ENCODE data around the gene D2HGDH. TPM values are rescaled to one million over a fixed set of nuclear protein-coding genes. Genes with fewer than 3 reads are reported as not detected.

The D2HGDH gene
- total RNA-seq, 1 donor from 2014 or later: 10.0 TPM

GRCh38 chr2:241808051-241808720 lies 73.8 kb downstream of the D2HGDH start:
- H2AFZ ChIP-seq (ENCODE audit: low read depth, low read length): no peak overlapping the region
- no peaks in the 10 kb centered on the region for H3K36me3 ChIP-seq (ENCODE audit: insufficient read depth, low read length)
- no peaks in the 10 kb centered on the region for H3K36me3 Mint-ChIP-seq (ENCODE audit: low read depth, unreplicated experiment)
- H3K79me2 ChIP-seq (ENCODE audit: insufficient read depth, low read length): no peaks in the 10 kb centered on the region
- H3K9me3 Mint-ChIP-seq (ENCODE audit: unreplicated experiment): no peaks in the 10 kb centered on the region
- no peak overlapping the region for H3K27ac ChIP-seq (ENCODE audit: low read depth, low read length)
- H3K4me2 ChIP-seq (ENCODE audit: low read length): no peak overlapping the region
- no peak overlapping the region for H3K4me3 Mint-ChIP-seq (ENCODE audit: unreplicated experiment)
- H3K4me1 ChIP-seq (ENCODE audit: insufficient read depth, low read length): peaks cover 16% of the 10 kb centered on the region
- peaks cover 4% of the 10 kb centered on the region for H3K27me3 ChIP-seq (ENCODE audit: insufficient read depth, low read length)
- peaks cover 2% of the 10 kb centered on the region for H3K27me3 Mint-ChIP-seq (ENCODE audit: low read depth, unreplicated experiment)
- H3K9ac ChIP-seq (ENCODE audit: low read length): no peak overlapping the region
- H3K9me3 ChIP-seq (ENCODE audit: insufficient read depth, low read depth, low read length): no peaks in the 10 kb centered on the region
- H4K20me1 ChIP-seq (ENCODE audit: insufficient read depth, low read length): no peaks in the 10 kb centered on the region
- FAIRE-seq: no peak
- H3K4me3 ChIP-seq (ENCODE audit: insufficient read depth, low read depth, low read length): no peak overlapping the region
- no peak for DNase-seq (ENCODE audit: low read depth)
- H3K4me1 Mint-ChIP-seq (ENCODE audit: low read depth, unreplicated experiment): peaks cover 6% of the 10 kb centered on the region
- TF ChIP-seq EZH2 (IDR thresholded peaks at IDR 0.05; ENCODE audit: insufficient read depth, low read length) (no peak), CTCF (IDR thresholded peaks at IDR 0.05; ENCODE audit: insufficient read depth, low read depth, low read length) (no peak)
- peak overlapping the region; percentile 80 for H3K27ac Mint-ChIP-seq (ENCODE audit: unreplicated experiment)

- no peaks in the 10 kb centered on the region for H3K27me3 Mint-ChIP-seq (ENCODE audit: low read depth, unreplicated experiment)
- no peak for TF ChIP-seq CTCF (IDR thresholded peaks at IDR 0.05; ENCODE audit: insufficient read depth, low read depth, low read length)
- TF ChIP-seq EZH2 (IDR thresholded peaks at IDR 0.05; ENCODE audit: insufficient read depth, low read length): no peak
- H3K9me3 ChIP-seq (ENCODE audit: insufficient read depth, low read depth, low read length): no peaks in the 10 kb centered on the region
- no peak within 1 kb of the TSS for H2AFZ ChIP-seq (ENCODE audit: low read depth, low read length)
- H3K27ac ChIP-seq (ENCODE audit: low read depth, low read length): no peak within 1 kb of the TSS
- H3K4me3 ChIP-seq (ENCODE audit: insufficient read depth, low read depth, low read length): no peak within 1 kb of the TSS
- H3K9ac ChIP-seq (ENCODE audit: low read length): no peak within 1 kb of the TSS
- peaks cover 4% of the 10 kb centered on the region for H3K27me3 ChIP-seq (ENCODE audit: insufficient read depth, low read length)
- H4K20me1 ChIP-seq (ENCODE audit: insufficient read depth, low read length): no peaks in the 10 kb centered on the region
- H3K4me2 ChIP-seq (ENCODE audit: low read length): no peak within 1 kb of the TSS
- FAIRE-seq (no peak), DNase-seq (ENCODE audit: low read depth) (no peak)
- H3K4me1 ChIP-seq (ENCODE audit: insufficient read depth, low read length): peaks cover 9% of the 10 kb centered on the region
- H3K36me3 ChIP-seq (ENCODE audit: insufficient read depth, low read length): no peaks in the 10 kb centered on the region
- H3K36me3 Mint-ChIP-seq (ENCODE audit: low read depth, unreplicated experiment): no peaks in the 10 kb centered on the region
- H3K4me1 Mint-ChIP-seq (ENCODE audit: low read depth, unreplicated experiment): peaks cover 6% of the 10 kb centered on the region
- no peak within 1 kb of the TSS for H3K4me3 Mint-ChIP-seq (ENCODE audit: unreplicated experiment)
- peak within 1 kb of the TSS; percentile 80 for H3K27ac Mint-ChIP-seq (ENCODE audit: unreplicated experiment)
- H3K79me2 ChIP-seq (ENCODE audit: insufficient read depth, low read length): no peaks in the 10 kb centered on the region
- no peaks in the 10 kb centered on the region for H3K9me3 Mint-ChIP-seq (ENCODE audit: unreplicated experiment)
Measured at GRCh38 chr2:241808721-241809382, 74.4 kb downstream of the D2HGDH start, which contains the start of gene NEU4. TSS of gene NEU4 (plus strand) at chr2:241809193. CDS start at chr2:241814485, 5,292 bp downstream.
